GM19238 (cell line): ENCODE measurements around the gene FMN1.

Source experiments
- DNase-seq: peaks from one replicate; pipeline ENCODE4 v3.0.0; 2011; ENCODE audit warnings: low spot score; ENCODE audit not compliant: insufficient read length

Gene FMN1

GRCh38 chr15:33155691-33156420, 38.7 kb downstream of the FMN1 start:
- DNase-seq = no peak

- no peak for DNase-seq
Observed at GRCh38 chr15:33154351-33155166, 40.0 kb downstream of the FMN1 start.

- no peak for DNase-seq
Observed at GRCh38 chr15:33153548-33153947, 41.0 kb downstream of the FMN1 start.

GRCh38 chr15:33152502-33153109, 41.9 kb downstream of the FMN1 start:
- DNase-seq = no peak

- DNase-seq = no peak
Observed at GRCh38 chr15:33150971-33151370, 43.5 kb downstream of the FMN1 start.

- DNase-seq = no peak
Observed at GRCh38 chr15:33150431-33150941, 44.0 kb downstream of the FMN1 start.

GRCh38 chr15:33149919-33150318, 44.6 kb downstream of the FMN1 start:
- DNase-seq = no peak

GRCh38 chr15:33148129-33148751, 46.3 kb downstream of the FMN1 start:
- no peak for DNase-seq

GRCh38 chr15:33146051-33146450, 48.5 kb downstream of the FMN1 start:
- DNase-seq = no peak

GRCh38 chr15:33145447-33145846, 49.1 kb downstream of the FMN1 start:
- DNase-seq = no peak

- DNase-seq = no peak
Observed at GRCh38 chr15:33142708-33143107, 51.8 kb downstream of the FMN1 start.

- no peak for DNase-seq
Observed at GRCh38 chr15:33138000-33138399, 56.5 kb downstream of the FMN1 start.

GRCh38 chr15:33137101-33137500, 57.4 kb downstream of the FMN1 start:
- DNase-seq = no peak

- DNase-seq = no peak
Observed at GRCh38 chr15:33136353-33136752, 58.2 kb downstream of the FMN1 start.

GRCh38 chr15:33135355-33135781, 59.1 kb downstream of the FMN1 start:
- no peak for DNase-seq

- no peak for DNase-seq
Observed at GRCh38 chr15:33132722-33133345, 61.7 kb downstream of the FMN1 start.

GRCh38 chr15:33132233-33132580, 62.3 kb downstream of the FMN1 start:
- no peak for DNase-seq

- no peak for DNase-seq
Observed at GRCh38 chr15:33131552-33132232, 62.8 kb downstream of the FMN1 start.

GRCh38 chr15:33126559-33127290, 67.8 kb downstream of the FMN1 start:
- no peak for DNase-seq
